ENCODE measurements around the gene GUCY1A1.

The GUCY1A1 gene

GRCh38 chr4:155722336-155722735 is 55.7 kb downstream of the GUCY1A1 start:
- Histone ChIP-seq H3K27me3 (ENCODE audit: control insufficient read depth, insufficient read depth, low read length) (no peaks in the 10 kb centered on the region), H3K4me2 (ENCODE audit: low read length) (no peak overlapping the region), H3K4me1 (ENCODE audit: control insufficient read depth, insufficient read depth, low read length) (peaks cover 5% of the 10 kb centered on the region)

GRCh38 chr4:155722816-155723499 is 56.3 kb downstream of the GUCY1A1 start:
- no peak overlapping the region for H3K4me2 ChIP-seq (ENCODE audit: low read length)
- no peaks in the 10 kb centered on the region for H3K27me3 ChIP-seq (ENCODE audit: control insufficient read depth, insufficient read depth, low read length)
- H3K4me1 ChIP-seq (ENCODE audit: control insufficient read depth, insufficient read depth, low read length): peaks cover 5% of the 10 kb centered on the region
- H3K4me3 ChIP-seq (ENCODE audit: low read length): no peak overlapping the region
- no peaks in the 10 kb centered on the region for H3K9me3 ChIP-seq (replicated peaks; ENCODE audit: low read length)
- no peak overlapping the region for H3K9ac ChIP-seq (ENCODE audit: low read depth, low read length)
- no peaks in the 10 kb centered on the region for H3K36me3 ChIP-seq (ENCODE audit: insufficient read depth, low read length)

More at GRCh38 chr4:155722336-155722735, 55.7 kb downstream of the GUCY1A1 start:
- Histone ChIP-seq H3K9ac (ENCODE audit: low read depth, low read length) (no peak overlapping the region), H3K4me3 (ENCODE audit: low read length) (no peak overlapping the region), H3K9me3 (replicated peaks; ENCODE audit: low read length) (no peaks in the 10 kb centered on the region), H3K36me3 (ENCODE audit: insufficient read depth, low read length) (no peaks in the 10 kb centered on the region)

- Histone ChIP-seq H3K9me3 (replicated peaks; ENCODE audit: low read length) (no peaks in the 10 kb centered on the region), H3K36me3 (ENCODE audit: insufficient read depth, low read length) (no peaks in the 10 kb centered on the region), H3K9ac (ENCODE audit: low read depth, low read length) (no peak overlapping the region), H3K27me3 (ENCODE audit: control insufficient read depth, insufficient read depth, low read length) (no peaks in the 10 kb centered on the region), H3K4me1 (ENCODE audit: control insufficient read depth, insufficient read depth, low read length) (peaks cover 5% of the 10 kb centered on the region), H3K4me2 (ENCODE audit: low read length) (no peak overlapping the region), H3K4me3 (ENCODE audit: low read length) (no peak overlapping the region)
Measured at GRCh38 chr4:155724731-155725130, 58.1 kb downstream of the GUCY1A1 start.

GRCh38 chr4:155734065-155734464 is 67.4 kb downstream of the GUCY1A1 start:
- H3K27me3 ChIP-seq (ENCODE audit: control insufficient read depth, insufficient read depth, low read length): no peaks in the 10 kb centered on the region
- no peak overlapping the region for H3K4me3 ChIP-seq (ENCODE audit: low read length)
- H3K9me3 ChIP-seq (replicated peaks; ENCODE audit: low read length): no peaks in the 10 kb centered on the region
- no peaks in the 10 kb centered on the region for H3K36me3 ChIP-seq (ENCODE audit: insufficient read depth, low read length)
- H3K9ac ChIP-seq (ENCODE audit: low read depth, low read length): no peak overlapping the region
- no peak overlapping the region for H3K4me2 ChIP-seq (ENCODE audit: low read length)
- peaks cover 10% of the 10 kb centered on the region for H3K4me1 ChIP-seq (ENCODE audit: control insufficient read depth, insufficient read depth, low read length)

GRCh38 chr4:155734951-155735350 is 68.3 kb downstream of the GUCY1A1 start:
- H3K4me1 ChIP-seq (ENCODE audit: control insufficient read depth, insufficient read depth, low read length): peaks cover 13% of the 10 kb centered on the region
- no peaks in the 10 kb centered on the region for H3K36me3 ChIP-seq (ENCODE audit: insufficient read depth, low read length)
- H3K9ac ChIP-seq (ENCODE audit: low read depth, low read length): no peak overlapping the region
- no peaks in the 10 kb centered on the region for H3K27me3 ChIP-seq (ENCODE audit: control insufficient read depth, insufficient read depth, low read length)
- H3K4me3 ChIP-seq (ENCODE audit: low read length): no peak overlapping the region
- H3K4me2 ChIP-seq (ENCODE audit: low read length): no peak overlapping the region
- no peaks in the 10 kb centered on the region for H3K9me3 ChIP-seq (replicated peaks; ENCODE audit: low read length)

- Histone ChIP-seq H3K4me2 (ENCODE audit: low read length) (no peak overlapping the region), H3K36me3 (ENCODE audit: insufficient read depth, low read length) (no peaks in the 10 kb centered on the region), H3K4me1 (ENCODE audit: control insufficient read depth, insufficient read depth, low read length) (peaks cover 13% of the 10 kb centered on the region), H3K27me3 (ENCODE audit: control insufficient read depth, insufficient read depth, low read length) (no peaks in the 10 kb centered on the region), H3K9me3 (replicated peaks; ENCODE audit: low read length) (no peaks in the 10 kb centered on the region), H3K4me3 (ENCODE audit: low read length) (no peak overlapping the region), H3K9ac (ENCODE audit: low read depth, low read length) (no peak overlapping the region)
Measured at GRCh38 chr4:155735496-155735895, 68.8 kb downstream of the GUCY1A1 start.

GRCh38 chr4:155738548-155738947 is 71.9 kb downstream of the GUCY1A1 start:
- Histone ChIP-seq H3K9me3 (replicated peaks; ENCODE audit: low read length) (no peaks in the 10 kb centered on the region), H3K4me3 (ENCODE audit: low read length) (no peak overlapping the region), H3K9ac (ENCODE audit: low read depth, low read length) (no peak overlapping the region), H3K4me2 (ENCODE audit: low read length) (no peak overlapping the region), H3K27me3 (ENCODE audit: control insufficient read depth, insufficient read depth, low read length) (no peaks in the 10 kb centered on the region), H3K4me1 (ENCODE audit: control insufficient read depth, insufficient read depth, low read length) (peaks cover 13% of the 10 kb centered on the region), H3K36me3 (ENCODE audit: insufficient read depth, low read length) (no peaks in the 10 kb centered on the region)

GRCh38 chr4:155741546-155741945 is 74.9 kb downstream of the GUCY1A1 start:
- Histone ChIP-seq H3K4me1 (ENCODE audit: control insufficient read depth, insufficient read depth, low read length) (peaks cover 13% of the 10 kb centered on the region), H3K4me3 (ENCODE audit: low read length) (no peak overlapping the region), H3K9ac (ENCODE audit: low read depth, low read length) (no peak overlapping the region)

GRCh38 chr4:155742310-155743015 is 75.8 kb downstream of the GUCY1A1 start:
- H3K9me3 ChIP-seq (replicated peaks; ENCODE audit: low read length): no peaks in the 10 kb centered on the region
- H3K4me2 ChIP-seq (ENCODE audit: low read length): no peak overlapping the region
- H3K9ac ChIP-seq (ENCODE audit: low read depth, low read length): no peak overlapping the region
- no peaks in the 10 kb centered on the region for H3K36me3 ChIP-seq (ENCODE audit: insufficient read depth, low read length)
- peaks cover 13% of the 10 kb centered on the region for H3K4me1 ChIP-seq (ENCODE audit: control insufficient read depth, insufficient read depth, low read length)
- H3K4me3 ChIP-seq (ENCODE audit: low read length): no peak overlapping the region
- H3K27me3 ChIP-seq (ENCODE audit: control insufficient read depth, insufficient read depth, low read length): no peaks in the 10 kb centered on the region

More at GRCh38 chr4:155741546-155741945, 74.9 kb downstream of the GUCY1A1 start:
- no peaks in the 10 kb centered on the region for H3K27me3 ChIP-seq (ENCODE audit: control insufficient read depth, insufficient read depth, low read length)
- no peaks in the 10 kb centered on the region for H3K36me3 ChIP-seq (ENCODE audit: insufficient read depth, low read length)
- H3K9me3 ChIP-seq (replicated peaks; ENCODE audit: low read length): no peaks in the 10 kb centered on the region
- H3K4me2 ChIP-seq (ENCODE audit: low read length): no peak overlapping the region

- Histone ChIP-seq H3K36me3 (ENCODE audit: insufficient read depth, low read length) (no peaks in the 10 kb centered on the region), H3K9me3 (replicated peaks; ENCODE audit: low read length) (no peaks in the 10 kb centered on the region), H3K4me2 (ENCODE audit: low read length) (no peak overlapping the region), H3K9ac (ENCODE audit: low read depth, low read length) (no peak overlapping the region), H3K27me3 (ENCODE audit: control insufficient read depth, insufficient read depth, low read length) (no peaks in the 10 kb centered on the region), H3K4me1 (ENCODE audit: control insufficient read depth, insufficient read depth, low read length) (no peaks in the 10 kb centered on the region), H3K4me3 (ENCODE audit: low read length) (no peak overlapping the region)
Measured at GRCh38 chr4:155745984-155746383, 79.3 kb downstream of the GUCY1A1 start.

- H3K36me3 ChIP-seq (ENCODE audit: insufficient read depth, low read length): no peaks in the 10 kb centered on the region
- no peaks in the 10 kb centered on the region for H3K27me3 ChIP-seq (ENCODE audit: control insufficient read depth, insufficient read depth, low read length)
- H3K4me3 ChIP-seq (ENCODE audit: low read length): no peak overlapping the region
- H3K4me1 ChIP-seq (ENCODE audit: control insufficient read depth, insufficient read depth, low read length): no peaks in the 10 kb centered on the region
- no peaks in the 10 kb centered on the region for H3K9me3 ChIP-seq (replicated peaks; ENCODE audit: low read length)
- no peak overlapping the region for H3K4me2 ChIP-seq (ENCODE audit: low read length)
- H3K9ac ChIP-seq (ENCODE audit: low read depth, low read length): no peak overlapping the region
Measured at GRCh38 chr4:155748039-155748438, 81.4 kb downstream of the GUCY1A1 start.

GRCh38 chr4:155749041-155749440 is 82.4 kb downstream of the GUCY1A1 start:
- H3K27me3 ChIP-seq (ENCODE audit: control insufficient read depth, insufficient read depth, low read length): no peaks in the 10 kb centered on the region
- no peak overlapping the region for H3K4me2 ChIP-seq (ENCODE audit: low read length)
- no peaks in the 10 kb centered on the region for H3K36me3 ChIP-seq (ENCODE audit: insufficient read depth, low read length)
- no peak overlapping the region for H3K4me3 ChIP-seq (ENCODE audit: low read length)
- no peak overlapping the region for H3K9ac ChIP-seq (ENCODE audit: low read depth, low read length)
- no peaks in the 10 kb centered on the region for H3K4me1 ChIP-seq (ENCODE audit: control insufficient read depth, insufficient read depth, low read length)
- H3K9me3 ChIP-seq (replicated peaks; ENCODE audit: low read length): no peaks in the 10 kb centered on the region
